GM23338 (cell line): ENCODE results near the gene CNPPD1. TPM values are rescaled to one million over a fixed set of nuclear protein-coding genes. Genes with fewer than 3 reads are reported as not detected.

Source experiments
- ATAC-seq: fragments of 200-7000 bp; cut with Tn5 transposase; 3 replicates; pipeline ENCODE4 v1.9.1; 2020
- DNase-seq: peaks from one replicate; pipeline ENCODE4 v3.0.0-alpha.2; 2015; ENCODE audit warnings: low spot score
- H2AFZ ChIP-seq: fragments of 200-600 bp; sonication (generic); 2 replicates; pipeline ENCODE4 v1.8.0; 2016; ENCODE audit warnings: antibody characterized with exemption, mild to moderate bottlenecking, moderate library complexity
- H3F3A ChIP-seq: fragments of 200-600 bp; sonication (generic); replicated peaks from 2 replicates; pipeline ENCODE4 v1.8.0; 2017; ENCODE audit warnings: antibody characterized with exemption, mixed run types, low read depth
- H3K27ac ChIP-seq: fragments of 200-600 bp; sonication (generic); 2 replicates; pipeline ENCODE4 v1.6.1; 2016; ENCODE audit warnings: low read depth
- H3K27me3 ChIP-seq: fragments of 200-600 bp; sonication (generic); 2 replicates; pipeline ENCODE4 v1.8.0; 2016; ENCODE audit warnings: mild to moderate bottlenecking, mixed run types, moderate library complexity; ENCODE audit not compliant: insufficient read depth
- H3K36me3 ChIP-seq: fragments of 200-600 bp; sonication (generic); 2 replicates; pipeline ENCODE4 v1.8.0; 2016; ENCODE audit warnings: mild to moderate bottlenecking; ENCODE audit not compliant: insufficient read depth
- H3K4me1 ChIP-seq: fragments of 200-600 bp; sonication (generic); 2 replicates; pipeline ENCODE4 v1.8.0; 2016; ENCODE audit warnings: mild to moderate bottlenecking, moderate library complexity; ENCODE audit not compliant: insufficient read depth
- H3K4me2 ChIP-seq: fragments of 200-600 bp; sonication (generic); 2 replicates; pipeline ENCODE4 v1.7.1; 2017; ENCODE audit warnings: mixed run types
- H3K4me3 ChIP-seq: fragments of 200-600 bp; sonication (generic); 2 replicates; pipeline ENCODE4 v1.6.1; 2016; ENCODE audit warnings: mixed run types
- H3K79me2 ChIP-seq: fragments of 200-600 bp; sonication (generic); replicated peaks from 2 replicates; pipeline ENCODE4 v1.8.0; 2017; ENCODE audit warnings: mild to moderate bottlenecking; ENCODE audit not compliant: insufficient read depth
- H3K9me2 ChIP-seq: fragments of 200-600 bp; sonication (generic); 2 replicates; pipeline ENCODE4 v1.8.0; 2017; ENCODE audit not compliant: insufficient read depth
- H4K20me1 ChIP-seq: fragments of 200-600 bp; sonication (generic); replicated peaks from 2 replicates; pipeline ENCODE4 v1.8.0; 2017; ENCODE audit warnings: mild to moderate bottlenecking; ENCODE audit not compliant: insufficient read depth
- H3K27ac Mint-ChIP-seq: 2 replicates; pipeline ENCODE4 v1.8.0; 2020; ENCODE audit warnings: inconsistent platforms, mild to moderate bottlenecking, moderate library complexity, mixed read lengths
- H3K27me3 Mint-ChIP-seq: 3 replicates; pipeline ENCODE4 v1.8.0; 2022; ENCODE audit warnings: low read depth, mild to moderate bottlenecking, moderate library complexity, mixed read lengths, inconsistent platforms; ENCODE audit not compliant: insufficient read depth, poor library complexity
- H3K36me3 Mint-ChIP-seq: 3 replicates; pipeline ENCODE4 v1.8.0; 2021; ENCODE audit warnings: low read depth, mild to moderate bottlenecking, inconsistent platforms, moderate library complexity, mixed read lengths
- H3K4me1 Mint-ChIP-seq: 3 replicates; pipeline ENCODE4 v1.8.0; 2020; ENCODE audit warnings: mild to moderate bottlenecking, inconsistent platforms, mixed read lengths
- H3K4me3 Mint-ChIP-seq: 3 replicates; pipeline ENCODE4 v1.8.0; 2021; ENCODE audit warnings: moderate library complexity, mild to moderate bottlenecking, inconsistent platforms, mixed read lengths
- H3K9me3 Mint-ChIP-seq: 3 replicates; pipeline ENCODE4 v1.8.0; 2020; ENCODE audit warnings: moderate library complexity, mild to moderate bottlenecking, inconsistent platforms, mixed read lengths
- CREB1 ChIP-seq: fragments of 250-450 bp; sonication (Bioruptor Pico); IDR thresholded peaks from 2 replicates; pipeline ENCODE4 v1.5.0; 2020; ENCODE audit warnings: low read depth, mild to moderate bottlenecking, moderate library complexity
- CTCF ChIP-seq, 2 experiments: fragments of 200-600 bp in 1 of 2; sonication (generic) in 1 of 2; conservative IDR thresholded peaks; 2 replicates each; pipeline versions ENCODE4 v1.5.1 to v1.6.1; 2016 to 2017; ENCODE audit warnings: antibody characterized with exemption in 2 of 2, low read depth in 2 of 2, mild to moderate bottlenecking in 2 of 2, moderate library complexity in 1 of 2
- ETS1 ChIP-seq: IDR thresholded peaks from 2 replicates; pipeline ENCODE4 v1.6.1; 2016; ENCODE audit warnings: antibody characterized with exemption
- EZH2 ChIP-seq: fragments of 200-600 bp; sonication (generic); IDR thresholded peaks from one replicate; pipeline ENCODE4 v1.8.0; 2017; ENCODE audit warnings: antibody characterized with exemption, mild to moderate bottlenecking, low read depth; ENCODE audit not compliant: unreplicated experiment
- EZH2phosphoT487 ChIP-seq: fragments of 200-600 bp; sonication (generic); IDR thresholded peaks from one replicate; pipeline ENCODE4 v1.8.1; 2018; ENCODE audit warnings: antibody characterized with exemption; ENCODE audit not compliant: unreplicated experiment
- JUNB ChIP-seq: IDR thresholded peaks from one replicate; pipeline ENCODE4 v1.6.1; 2016; ENCODE audit warnings: antibody characterized with exemption; ENCODE audit not compliant: unreplicated experiment
- NANOG ChIP-seq: IDR thresholded peaks from 2 replicates; pipeline ENCODE4 v1.6.1; 2016; ENCODE audit warnings: antibody characterized with exemption, borderline replicate concordance
- POLR2AphosphoS5 ChIP-seq: IDR thresholded peaks from 2 replicates; pipeline ENCODE4 v1.6.1; 2016; ENCODE audit warnings: antibody characterized with exemption, low read depth
- REST ChIP-seq: IDR thresholded peaks from one replicate; pipeline ENCODE4 v1.6.1; 2018; ENCODE audit warnings: antibody characterized with exemption; ENCODE audit not compliant: unreplicated experiment
- STAT1 ChIP-seq: IDR thresholded peaks from one replicate; pipeline ENCODE4 v1.6.1; 2016; ENCODE audit warnings: antibody characterized with exemption; ENCODE audit not compliant: unreplicated experiment
- ZNF114 ChIP-seq: fragments of 250-450 bp; sonication (Bioruptor Pico); IDR thresholded peaks from 2 replicates; pipeline ENCODE4 v1.5.0; 2020; ENCODE audit warnings: mild to moderate bottlenecking, moderate library complexity
- ZNF331 ChIP-seq: fragments of 250-450 bp; sonication (Bioruptor Pico); IDR thresholded peaks from 2 replicates; pipeline ENCODE4 v1.5.0; 2020; ENCODE audit warnings: low read depth, mild to moderate bottlenecking, moderate library complexity
- polyA plus RNA-seq: library from polyadenylated mRNA; unstranded; fragments of >200 nt; fragmentation: Nextera tagmentation; extraction: Ambion mirVana; gene quantifications from 2 replicates; pipeline ENCODE4 v1.2.1, GENCODE V29; 2016
- total RNA-seq: library from RNA; depleted of rRNA; stranded (reverse); fragments of >200 nt; shearing (Covaris generic); gene quantifications from 2 replicates; pipeline ENCODE4 v1.2.3, GENCODE V29; 2014

The CNPPD1 gene
- total and polyA plus RNA-seq, 2 experiments from 2014 or later: 18.0 to 18.2 TPM

GRCh38 chr2:219158586-219158985, 18.1 kb downstream of the CNPPD1 start:
- Histone ChIP-seq H3K79me2 (peaks cover 7% of the 10 kb centered on the region; the same call in 1 of the 2 replicates), H4K20me1 (no peaks in the 10 kb centered on the region; the same call in 1 of the 2 replicates), H3K4me2 (no peak overlapping the region), H3K9me2 (no peaks in the 10 kb centered on the region), H3K36me3 (no peaks in the 10 kb centered on the region; the same call in 1 of the 2 replicates), H3F3A (0 out of 2 replicates have a peak, but pooled peaks cover 3% of the 10 kb centered on the region), H2AFZ (no peak overlapping the region), H3K4me1 (peaks cover 4% of the 10 kb centered on the region; the same call in 1 of the 2 replicates), H3K27ac (no peak overlapping the region), H3K4me3 (no peak overlapping the region), H3K27me3 (no peaks in the 10 kb centered on the region)
- no peak overlapping the region for H3K4me3 Mint-ChIP-seq
- peaks cover 11% of the 10 kb centered on the region for H3K27me3 Mint-ChIP-seq
- ATAC-seq (no peak), DNase-seq (no peak)
- H3K4me1 Mint-ChIP-seq: peaks cover 20% of the 10 kb centered on the region
- TF ChIP-seq REST (no peak), ZNF114 (CRISPR knock-in tag) (no peak), EZH2phosphoT487 (no peak), STAT1 (no peak), ZNF331 (CRISPR knock-in tag) (no peak), CTCF (conservative IDR thresholded peaks at IDR 0.05; ENCODE audit: low read depth in 2 of 2) (no peak), ETS1 (no peak), POLR2AphosphoS5 (no peak), NANOG (no peak)
- no peaks in the 10 kb centered on the region for H3K9me3 Mint-ChIP-seq
- H3K27ac Mint-ChIP-seq: no peak overlapping the region
- H3K36me3 Mint-ChIP-seq: peaks cover 6% of the 10 kb centered on the region; the same call in 2 of the 3 replicates

- no peaks in the 10 kb centered on the region; the same call in 1 of the 2 replicates for H3K36me3 ChIP-seq
- no peaks in the 10 kb centered on the region; the same call in 1 of the 2 replicates for H4K20me1 ChIP-seq
- no peak overlapping the region for H3K4me3 ChIP-seq
- no peaks in the 10 kb centered on the region for H3K9me2 ChIP-seq
- H3K4me3 Mint-ChIP-seq: no peak overlapping the region
- no peak overlapping the region for H2AFZ ChIP-seq
- peaks cover 11% of the 10 kb centered on the region for H3K27me3 Mint-ChIP-seq
- H3F3A ChIP-seq: 0 out of 2 replicates have a peak, but pooled peaks cover 3% of the 10 kb centered on the region
- H3K27ac Mint-ChIP-seq: no peak overlapping the region
- no peaks in the 10 kb centered on the region for H3K27me3 ChIP-seq
- no peak overlapping the region for H3K27ac ChIP-seq
- no peaks in the 10 kb centered on the region for H3K9me3 Mint-ChIP-seq
- H3K79me2 ChIP-seq: peaks cover 7% of the 10 kb centered on the region; the same call in 1 of the 2 replicates
- peaks cover 20% of the 10 kb centered on the region for H3K4me1 Mint-ChIP-seq
- no peak overlapping the region for H3K4me2 ChIP-seq
- no peak for DNase-seq
- no peak for ATAC-seq
- peaks cover 6% of the 10 kb centered on the region; the same call in 2 of the 3 replicates for H3K36me3 Mint-ChIP-seq
- H3K4me1 ChIP-seq: peaks cover 4% of the 10 kb centered on the region; the same call in 1 of the 2 replicates
- TF ChIP-seq ETS1: no peak
- TF ChIP-seq EZH2: no peak
- TF ChIP-seq ZNF331 (CRISPR knock-in tag): no peak
- no peak for TF ChIP-seq ZNF114 (CRISPR knock-in tag)
- no peak for TF ChIP-seq CREB1 (CRISPR knock-in tag)
- no peak for TF ChIP-seq POLR2AphosphoS5
- TF ChIP-seq JUNB: no peak
- TF ChIP-seq CTCF (conservative IDR thresholded peaks at IDR 0.05; ENCODE audit: low read depth in 2 of 2): no peak
- TF ChIP-seq STAT1: no peak
- no peak for TF ChIP-seq EZH2phosphoT487
- no peak for TF ChIP-seq NANOG
Observed at GRCh38 chr2:219158025-219158424, 18.7 kb downstream of the CNPPD1 start.
